Fibroblast of the aortic adventitia (primary cell): ENCODE data around the gene FLNC. TPM values are rescaled to one million over a fixed set of nuclear protein-coding genes. Genes with fewer than 3 reads are reported as not detected.

Source experiments
- DNase-seq: peaks from one replicate; pipeline ENCODE4 v3.0.0-alpha.2; 2010; ENCODE audit warnings: low read depth
- H3K4me3 ChIP-seq: 2 replicates; pipeline ENCODE4 v1.5.1; 2011; ENCODE audit warnings: low read depth, mild to moderate bottlenecking, control low read depth, low read length, moderate library complexity
- total RNA-seq: library from RNA; depleted of rRNA; stranded (reverse); fragments of >200 nt; gene quantifications from 2 replicates; pipeline ENCODE4 v1.2.3, GENCODE V29; 2012; ENCODE audit warnings: low replicate concordance
- TF ChIP-seq, protein P1 (sequence below): IDR thresholded peaks from 2 replicates; pipeline ENCODE4 v1.5.1; 2011; ENCODE audit warnings: mild to moderate bottlenecking, low read length, control low read depth, inconsistent platforms; ENCODE audit not compliant: insufficient read depth

FLNC gene
- total RNA-seq, 1 donor = 193 TPM

DNA sequence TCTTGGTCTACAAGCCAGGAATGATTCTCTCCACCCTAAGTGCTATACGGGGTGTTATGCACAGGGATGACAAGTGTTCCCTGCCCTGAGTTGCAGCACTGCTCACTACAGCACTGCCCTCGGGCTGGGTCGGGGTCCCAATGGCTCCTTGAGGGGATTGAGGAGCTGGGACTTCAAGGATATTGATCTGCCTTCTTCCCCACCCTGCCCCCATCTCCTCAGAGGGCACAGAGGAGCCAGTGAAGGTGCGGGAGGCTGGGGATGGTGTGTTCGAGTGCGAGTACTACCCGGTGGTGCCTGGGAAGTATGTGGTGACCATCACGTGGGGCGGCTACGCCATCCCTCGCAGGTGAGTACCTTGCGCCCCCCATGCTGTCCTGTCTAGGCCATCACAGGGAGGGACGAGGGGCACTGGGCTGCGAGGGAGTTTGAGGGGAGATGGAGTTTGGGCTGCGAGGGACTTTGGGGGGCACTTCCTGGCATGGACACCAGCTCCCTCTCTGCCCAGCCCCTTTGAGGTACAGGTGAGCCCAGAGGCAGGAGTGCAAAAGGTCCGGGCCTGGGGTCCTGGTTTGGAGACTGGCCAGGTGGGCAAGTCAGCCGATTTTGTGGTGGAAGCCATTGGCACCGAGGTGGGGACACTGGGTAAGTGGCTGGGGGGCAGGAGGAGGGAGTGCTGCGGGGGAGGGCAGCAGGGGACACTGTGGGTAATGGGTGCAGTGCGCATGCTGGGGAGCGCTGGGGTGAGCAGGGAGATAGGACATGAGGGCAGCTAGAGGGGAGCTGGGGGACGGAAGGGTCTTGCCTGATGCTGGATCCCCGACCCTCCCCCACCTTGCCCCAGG, 10.3 kb downstream of the FLNC start:
- TF ChIP-seq, protein P1, sequence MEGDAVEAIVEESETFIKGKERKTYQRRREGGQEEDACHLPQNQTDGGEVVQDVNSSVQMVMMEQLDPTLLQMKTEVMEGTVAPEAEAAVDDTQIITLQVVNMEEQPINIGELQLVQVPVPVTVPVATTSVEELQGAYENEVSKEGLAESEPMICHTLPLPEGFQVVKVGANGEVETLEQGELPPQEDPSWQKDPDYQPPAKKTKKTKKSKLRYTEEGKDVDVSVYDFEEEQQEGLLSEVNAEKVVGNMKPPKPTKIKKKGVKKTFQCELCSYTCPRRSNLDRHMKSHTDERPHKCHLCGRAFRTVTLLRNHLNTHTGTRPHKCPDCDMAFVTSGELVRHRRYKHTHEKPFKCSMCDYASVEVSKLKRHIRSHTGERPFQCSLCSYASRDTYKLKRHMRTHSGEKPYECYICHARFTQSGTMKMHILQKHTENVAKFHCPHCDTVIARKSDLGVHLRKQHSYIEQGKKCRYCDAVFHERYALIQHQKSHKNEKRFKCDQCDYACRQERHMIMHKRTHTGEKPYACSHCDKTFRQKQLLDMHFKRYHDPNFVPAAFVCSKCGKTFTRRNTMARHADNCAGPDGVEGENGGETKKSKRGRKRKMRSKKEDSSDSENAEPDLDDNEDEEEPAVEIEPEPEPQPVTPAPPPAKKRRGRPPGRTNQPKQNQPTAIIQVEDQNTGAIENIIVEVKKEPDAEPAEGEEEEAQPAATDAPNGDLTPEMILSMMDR = no peak
- H3K4me3 ChIP-seq = no peak overlapping the region
- DNase-seq = no peak

DNA sequence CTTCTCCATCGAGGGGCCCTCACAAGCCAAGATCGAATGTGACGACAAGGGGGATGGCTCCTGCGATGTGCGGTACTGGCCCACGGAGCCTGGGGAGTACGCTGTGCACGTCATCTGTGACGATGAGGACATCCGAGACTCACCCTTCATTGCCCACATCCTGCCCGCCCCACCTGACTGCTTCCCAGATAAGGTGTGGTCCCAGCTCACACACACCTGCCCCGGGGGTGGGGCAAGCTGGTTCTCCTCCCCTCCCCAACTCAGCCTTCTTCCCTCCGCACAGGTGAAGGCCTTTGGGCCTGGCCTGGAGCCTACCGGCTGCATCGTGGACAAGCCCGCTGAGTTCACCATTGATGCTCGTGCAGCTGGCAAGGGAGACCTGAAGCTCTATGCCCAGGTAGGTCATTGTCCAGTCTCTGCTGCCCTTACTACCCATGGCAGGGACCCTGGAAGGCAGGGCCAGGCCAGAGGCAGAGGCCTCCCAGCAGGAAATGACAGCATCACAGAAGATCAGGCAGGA, 11.0 kb downstream of the FLNC start:
- H3K4me3 ChIP-seq = no peak overlapping the region
- TF ChIP-seq, protein P1 = no peak
- no peak for DNase-seq

DNA sequence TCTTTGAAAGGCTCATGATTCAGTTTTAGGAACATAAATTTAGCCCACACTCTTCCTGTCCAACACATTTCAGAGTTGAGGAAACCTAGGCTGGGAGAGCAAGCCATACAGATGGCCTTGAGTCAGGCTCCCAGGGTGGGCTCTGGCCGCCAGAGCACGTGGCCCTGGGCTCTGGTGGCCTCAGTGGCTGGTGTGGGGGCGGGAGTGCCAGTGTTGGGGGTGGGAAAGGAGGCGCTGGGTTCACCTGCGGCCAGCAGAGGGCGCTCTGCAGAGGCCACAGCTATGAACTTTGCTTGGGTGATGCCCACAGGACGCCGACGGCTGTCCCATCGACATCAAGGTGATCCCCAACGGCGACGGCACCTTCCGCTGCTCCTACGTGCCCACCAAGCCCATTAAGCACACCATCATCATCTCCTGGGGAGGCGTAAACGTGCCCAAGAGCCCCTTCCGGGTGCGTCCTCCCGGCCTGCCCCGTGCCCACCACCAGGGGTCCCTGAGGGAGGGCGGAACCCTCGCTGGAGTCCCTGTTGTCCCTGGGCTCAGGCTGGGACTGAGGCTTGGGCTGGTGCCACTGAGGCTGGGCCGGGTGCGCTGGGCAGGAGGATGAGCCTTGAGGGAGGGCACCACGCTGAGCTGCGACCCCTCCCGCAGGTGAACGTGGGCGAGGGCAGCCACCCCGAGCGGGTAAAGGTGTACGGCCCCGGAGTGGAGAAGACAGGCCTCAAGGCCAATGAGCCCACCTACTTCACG, 11.9 kb downstream of the FLNC start:
- H3K4me3 ChIP-seq = no peak overlapping the region
- DNase-seq = no peak
- TF ChIP-seq, protein P1 = peak; percentile 68

DNA sequence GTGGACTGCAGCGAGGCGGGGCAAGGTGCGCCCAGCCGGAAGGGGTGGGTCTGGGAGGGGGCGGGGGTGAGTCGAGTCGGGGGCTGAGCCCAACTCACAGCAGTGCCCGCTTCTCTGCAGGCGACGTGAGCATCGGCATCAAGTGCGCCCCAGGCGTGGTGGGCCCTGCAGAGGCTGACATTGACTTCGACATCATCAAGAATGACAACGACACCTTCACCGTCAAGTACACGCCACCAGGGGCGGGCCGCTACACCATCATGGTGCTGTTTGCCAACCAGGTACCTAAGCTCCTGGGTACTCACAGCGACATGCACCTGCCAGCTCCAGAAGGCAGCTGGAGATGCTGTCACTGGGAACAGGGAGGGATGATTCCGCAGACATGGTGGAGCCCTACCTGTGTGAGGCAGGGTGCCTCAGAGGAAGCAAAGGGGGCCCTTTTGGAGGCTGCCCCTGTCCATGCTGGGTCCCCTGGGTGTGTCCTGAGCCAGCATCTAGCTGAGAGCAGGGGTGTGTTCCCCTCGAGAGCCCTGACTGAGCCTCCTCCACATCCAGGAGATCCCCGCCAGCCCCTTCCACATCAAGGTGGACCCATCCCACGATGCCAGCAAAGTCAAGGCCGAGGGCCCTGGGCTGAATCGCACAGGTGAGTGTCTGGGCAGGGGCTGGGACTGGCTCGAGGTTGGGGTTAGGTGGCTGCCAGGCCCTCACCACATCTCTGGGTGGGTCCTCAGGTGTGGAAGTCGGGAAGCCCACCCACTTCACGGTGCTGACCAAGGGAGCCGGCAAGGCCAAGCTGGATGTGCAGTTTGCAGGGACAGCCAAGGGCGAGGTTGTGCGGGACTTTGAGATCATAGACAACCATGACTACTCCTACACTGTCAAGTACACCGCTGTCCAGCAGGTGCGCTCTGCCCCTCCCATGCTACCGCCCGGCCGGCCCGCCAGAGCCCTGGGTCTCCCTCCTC, 12.8 kb downstream of the FLNC start:
- no peak for DNase-seq
- H3K4me3 ChIP-seq = no peak overlapping the region
- TF ChIP-seq, protein P1 = no peak

GRCh38 chr7:128843938-128844621, 13.9 kb downstream of the FLNC start:
- TF ChIP-seq, protein P1 = no peak
- DNase-seq = no peak
- no peak overlapping the region for H3K4me3 ChIP-seq
